Testis (tissue), 3 donors: ENCODE data around the gene GPC4. TPM values are rescaled to one million over a fixed set of nuclear protein-coding genes. Genes with fewer than 3 reads are reported as not detected.

Source experiments
- DNase-seq: peaks from one replicate; pipeline ENCODE4 v3.0.0-alpha.2; 2019
- H3K27ac ChIP-seq, 2 donors: fragments of 200-600 bp; sonication (generic); one replicate each; pipeline ENCODE4 v1.5.1; 2019
- H3K27me3 ChIP-seq: fragments of 200-600 bp; sonication (generic); one replicate; pipeline ENCODE4 v1.5.1; 2019
- H3K36me3 ChIP-seq: fragments of 200-600 bp; sonication (generic); one replicate; pipeline ENCODE4 v1.5.1; 2017; ENCODE audit warnings: low read depth; ENCODE audit errors: missing control alignments
- H3K4me1 ChIP-seq: fragments of 200-600 bp; sonication (generic); one replicate; pipeline ENCODE4 v1.5.1; 2019
- H3K4me3 ChIP-seq, 2 donors: fragments of 200-600 bp; sonication (generic); one replicate each; pipeline ENCODE4 v1.5.1; 2017 to 2019
- H3K9me3 ChIP-seq: fragments of 200-600 bp; sonication (generic); one replicate; pipeline ENCODE4 v1.5.1; 2017
- POLR2A ChIP-seq: fragments of 450-650 bp; IDR thresholded peaks from one replicate; pipeline ENCODE4 v1.6.1; 2017; ENCODE audit warnings: antibody characterized with exemption, mild to moderate bottlenecking, moderate library complexity
- WGBS, 2 donors: methylation state at CpG; one replicate each; pipeline ENCODE4 v1.1.5; 2018; 5-methylcytosine and 5-hydroxymethylcytosine counted together
- intact Hi-C: fragments of 100-400 bp; cut with DNase I; formaldehyde crosslinking; loops from one replicate; pipeline ENCODE4 v1.15.1; 2023; ENCODE audit warnings: low total_unique reads
- polyA plus RNA-seq: library from polyadenylated mRNA; stranded (reverse); fragments of 350-450 nt; fragmentation: Illumina TruSeq; extraction: RNeasy Lipid Tissue Mini Kit (QIAGEN cat#74804); gene quantifications from one replicate; pipeline ENCODE4 v1.2.3, GENCODE V29; 2014; ENCODE audit warnings: low read depth, low replicate concordance; ENCODE audit not compliant: insufficient read depth
- total RNA-seq, 2 donors: library from RNA; depleted of rRNA; stranded (reverse); fragments of >200 nt; gene quantifications; one replicate each; pipeline ENCODE4 v1.2.3, GENCODE V29; 2016
- TF ChIP-seq, protein P1 (sequence below), 3 experiments: fragments of 450-650 bp in 2 of 3; fragments of 200-600 bp in 1 of 3; sonication (generic) in 1 of 3; IDR thresholded peaks; one replicate each; pipeline ENCODE4 v1.5.1; 2016 to 2019; ENCODE audit warnings: antibody characterized with exemption in 3 of 3, mild to moderate bottlenecking in 2 of 3, moderate library complexity in 1 of 3

Gene GPC4
- total and polyA plus RNA-seq, 3 donors from 2014 or later: 13.8 to 17.8 (median 15.9) TPM

- intact Hi-C loops: no loop called here
These were observed 112.4 kb downstream of the GPC4 start for GRCh38 chrX:133302775-133303445.

GRCh38 chrX:133300591-133300990, 114.7 kb downstream of the GPC4 start:
- H3K9me3 ChIP-seq: no peaks in the 10 kb centered on the region
- no peak overlapping the region for H3K4me3 ChIP-seq
- no peak for DNase-seq
- H3K4me1 ChIP-seq: no peaks in the 10 kb centered on the region
- no peak overlapping the region for H3K27ac ChIP-seq
- intact Hi-C loops: no loop called here
- TF ChIP-seq, protein P1, sequence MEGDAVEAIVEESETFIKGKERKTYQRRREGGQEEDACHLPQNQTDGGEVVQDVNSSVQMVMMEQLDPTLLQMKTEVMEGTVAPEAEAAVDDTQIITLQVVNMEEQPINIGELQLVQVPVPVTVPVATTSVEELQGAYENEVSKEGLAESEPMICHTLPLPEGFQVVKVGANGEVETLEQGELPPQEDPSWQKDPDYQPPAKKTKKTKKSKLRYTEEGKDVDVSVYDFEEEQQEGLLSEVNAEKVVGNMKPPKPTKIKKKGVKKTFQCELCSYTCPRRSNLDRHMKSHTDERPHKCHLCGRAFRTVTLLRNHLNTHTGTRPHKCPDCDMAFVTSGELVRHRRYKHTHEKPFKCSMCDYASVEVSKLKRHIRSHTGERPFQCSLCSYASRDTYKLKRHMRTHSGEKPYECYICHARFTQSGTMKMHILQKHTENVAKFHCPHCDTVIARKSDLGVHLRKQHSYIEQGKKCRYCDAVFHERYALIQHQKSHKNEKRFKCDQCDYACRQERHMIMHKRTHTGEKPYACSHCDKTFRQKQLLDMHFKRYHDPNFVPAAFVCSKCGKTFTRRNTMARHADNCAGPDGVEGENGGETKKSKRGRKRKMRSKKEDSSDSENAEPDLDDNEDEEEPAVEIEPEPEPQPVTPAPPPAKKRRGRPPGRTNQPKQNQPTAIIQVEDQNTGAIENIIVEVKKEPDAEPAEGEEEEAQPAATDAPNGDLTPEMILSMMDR (IDR thresholded peaks at IDR 0.05): no peak
- TF ChIP-seq POLR2A: no peak
- H3K27me3 ChIP-seq: no peaks in the 10 kb centered on the region
- H3K36me3 ChIP-seq: no peaks in the 10 kb centered on the region

More at GRCh38 chrX:133302775-133303445, 112.4 kb downstream of the GPC4 start:
- no peaks in the 10 kb centered on the region for H3K27me3 ChIP-seq
- H3K4me3 ChIP-seq: no peak overlapping the region
- DNase-seq: no peak
- H3K4me1 ChIP-seq: no peaks in the 10 kb centered on the region
- H3K27ac ChIP-seq: no peak overlapping the region
- WGBS, 2 donors: 91 to 93% methylated on average over 10 of the region's 10 CpGs
- H3K36me3 ChIP-seq: no peaks in the 10 kb centered on the region
- H3K9me3 ChIP-seq: no peaks in the 10 kb centered on the region
- TF ChIP-seq, protein P1 (IDR thresholded peaks at IDR 0.05): no peak
- TF ChIP-seq POLR2A: no peak

DNA sequence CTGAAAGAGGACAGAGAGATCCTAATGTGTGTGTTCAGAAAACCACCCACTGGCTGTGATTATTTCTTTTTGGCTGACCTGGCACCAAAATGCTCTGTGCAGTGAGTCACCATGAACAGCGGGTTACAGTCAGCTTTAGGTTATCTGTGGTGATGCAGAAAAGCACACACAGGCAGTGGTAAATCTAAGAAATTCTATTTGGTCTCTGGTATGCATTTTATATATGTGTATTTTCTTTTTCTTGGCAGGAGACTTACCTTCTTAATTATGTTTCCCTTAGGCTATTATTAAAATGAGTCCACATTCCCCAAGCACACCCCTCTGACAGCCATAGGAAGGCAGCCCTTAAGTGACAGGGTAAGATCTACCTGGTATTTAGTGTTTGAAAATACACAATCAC, 118.0 kb downstream of the GPC4 start:
- no peaks in the 10 kb centered on the region for H3K36me3 ChIP-seq
- H3K4me3 ChIP-seq: no peak overlapping the region
- H3K27ac ChIP-seq: no peak overlapping the region
- WGBS, 2 donors: 33 to 69% methylated on average over 1 of the region's 1 CpG
- no peaks in the 10 kb centered on the region for H3K27me3 ChIP-seq
- no peaks in the 10 kb centered on the region for H3K4me1 ChIP-seq
- intact Hi-C loops: no loop called here
- no peak for DNase-seq
- no peaks in the 10 kb centered on the region for H3K9me3 ChIP-seq
- TF ChIP-seq, protein P1 (IDR thresholded peaks at IDR 0.05): no peak
- no peak for TF ChIP-seq POLR2A

DNA sequence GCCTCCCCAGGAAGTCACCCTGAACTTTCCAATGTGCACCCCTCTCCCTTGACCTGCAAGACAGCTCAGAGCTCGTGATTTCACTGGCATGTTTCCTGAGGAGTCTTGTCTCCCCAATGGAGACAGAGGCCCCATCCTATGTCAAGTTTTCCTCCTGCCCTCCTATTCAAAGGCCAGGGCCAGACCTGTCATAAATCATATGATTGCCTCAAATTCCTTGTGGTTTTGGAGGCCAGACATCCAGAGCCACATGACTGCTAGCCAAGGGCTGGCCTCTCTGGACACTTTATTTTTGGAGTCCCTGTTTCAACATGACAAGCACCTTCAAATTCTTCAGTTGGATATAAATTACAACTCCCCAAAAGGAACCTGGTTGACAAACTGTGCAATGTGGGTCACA, 121.2 kb downstream of the GPC4 start:
- Histone ChIP-seq H3K27me3 (no peaks in the 10 kb centered on the region), H3K9me3 (no peaks in the 10 kb centered on the region), H3K27ac (no peak overlapping the region), H3K4me1 (no peaks in the 10 kb centered on the region), H3K4me3 (no peak overlapping the region), H3K36me3 (no peaks in the 10 kb centered on the region)
- TF ChIP-seq, protein P1 (IDR thresholded peaks at IDR 0.05): no peak
- no peak for TF ChIP-seq POLR2A
- intact Hi-C loops: no loop called here
- no peak for DNase-seq
- WGBS, 2 donors: 69 to 75% methylated on average over 1 of the region's 1 CpG

- H3K27ac ChIP-seq: no peak overlapping the region
- no peaks in the 10 kb centered on the region for H3K27me3 ChIP-seq
- intact Hi-C loops: no loop called here
- 97 to 100% methylated on average over 3 to 4 of the region's 4 CpGs for WGBS, 2 donors
- no peaks in the 10 kb centered on the region for H3K36me3 ChIP-seq
- no peak overlapping the region for H3K4me3 ChIP-seq
- no peaks in the 10 kb centered on the region for H3K9me3 ChIP-seq
- no peak for DNase-seq
- H3K4me1 ChIP-seq: no peaks in the 10 kb centered on the region
- no peak for TF ChIP-seq POLR2A
- TF ChIP-seq, protein P1 (IDR thresholded peaks at IDR 0.05): no peak
These were observed 125.2 kb downstream of the GPC4 start for GRCh38 chrX:133290076-133290475.
